T-helper 2 cell treated with Interferon-gamma antibody and Interleukin-4, amounts not matched to agents 100 ng/mL and 5 ng/mL, for 36 hours (primary cell): ENCODE results near the gene KCNMB4. TPM values are rescaled to one million over a fixed set of nuclear protein-coding genes. Genes with fewer than 3 reads are reported as not detected.
"Not testable (repeated sequence)": the region's sequence is repeated elsewhere in the genome, so short reads cannot be mapped to it uniquely, and the experiment has no call there.

Experiments used
- intact Hi-C: fragments of 100-400 bp; cut with micrococcal nuclease; formaldehyde crosslinking; loops from one replicate; pipeline ENCODE4 v1.15.1; 2023
- total RNA-seq: library from RNA; stranded (reverse); gene quantifications from 2 replicates; pipeline ENCODE4 v1.2.3, GENCODE V29; 2022

The KCNMB4 gene
- total RNA-seq, 1 donor from 2014 or later = 0.25 TPM

DNA sequence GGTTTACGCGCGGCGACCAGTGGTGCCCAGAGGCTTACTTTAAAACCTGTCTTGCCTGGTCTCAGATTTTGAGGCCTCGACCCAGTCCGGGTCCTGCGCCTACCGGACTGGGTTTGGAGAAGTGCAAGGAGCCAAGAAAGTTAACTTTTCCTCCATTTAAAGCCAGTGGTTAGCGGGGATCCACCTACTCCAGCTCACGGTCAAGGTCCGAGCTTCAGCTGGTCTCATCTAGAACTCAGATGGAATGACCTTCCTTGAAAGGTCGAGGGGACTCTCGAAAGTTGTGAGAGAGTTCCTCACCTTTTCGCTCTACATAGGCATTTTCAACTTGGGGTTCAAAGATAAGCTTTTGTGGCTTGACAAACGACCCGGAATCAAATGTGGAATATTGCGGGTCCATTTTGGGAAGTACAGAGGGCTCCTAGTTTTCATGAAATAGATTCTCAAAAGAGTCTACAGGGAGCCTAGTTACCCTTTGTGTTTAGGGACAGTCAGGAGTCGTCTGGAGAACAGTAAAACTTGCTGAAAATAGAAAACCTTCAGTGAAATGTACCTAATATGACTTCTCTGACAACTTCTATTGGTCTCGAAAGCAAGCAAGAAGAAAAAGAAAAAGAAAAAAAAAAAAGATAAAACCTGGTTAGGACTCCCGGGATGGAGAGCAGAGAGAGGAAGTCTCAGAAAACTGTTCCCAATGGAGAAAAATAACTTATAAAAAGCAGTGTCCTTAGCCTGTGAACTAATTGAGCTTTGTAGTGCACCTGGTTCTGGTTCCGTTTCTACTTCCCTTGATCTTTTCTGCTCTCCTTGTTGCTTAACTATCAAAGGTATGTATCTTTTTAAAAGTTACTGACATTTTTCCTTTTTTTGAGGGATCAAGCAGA is 1.4 kb downstream of the KCNMB4 start:
- intact Hi-C loops = loop anchor here (2.0 to 10.0 kb wide), 3 partner anchors 40 to 1477 kb away; partner anchors contain the start of gene RAB3IP

DNA sequence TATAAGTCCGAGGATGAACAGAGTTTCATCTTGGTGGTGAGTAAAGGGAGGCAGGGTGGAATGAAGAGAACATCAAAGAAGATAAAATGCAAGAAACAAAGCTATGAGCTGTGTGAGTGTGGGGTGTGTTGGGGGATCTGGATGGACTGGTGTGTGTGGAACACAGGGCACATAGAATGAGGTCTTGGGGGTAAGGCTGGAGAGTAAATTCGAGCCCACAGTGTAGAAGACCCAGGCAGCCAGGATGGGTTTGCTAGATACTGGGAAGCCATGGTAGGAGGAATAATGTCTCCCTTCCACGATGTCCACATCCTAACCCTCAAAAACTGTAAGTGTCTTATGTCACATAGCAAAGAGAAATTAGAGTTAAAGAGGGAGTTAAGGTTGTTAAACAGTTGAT is 6.8 kb downstream of the KCNMB4 start:
- intact Hi-C loops = no loop called here

DNA sequence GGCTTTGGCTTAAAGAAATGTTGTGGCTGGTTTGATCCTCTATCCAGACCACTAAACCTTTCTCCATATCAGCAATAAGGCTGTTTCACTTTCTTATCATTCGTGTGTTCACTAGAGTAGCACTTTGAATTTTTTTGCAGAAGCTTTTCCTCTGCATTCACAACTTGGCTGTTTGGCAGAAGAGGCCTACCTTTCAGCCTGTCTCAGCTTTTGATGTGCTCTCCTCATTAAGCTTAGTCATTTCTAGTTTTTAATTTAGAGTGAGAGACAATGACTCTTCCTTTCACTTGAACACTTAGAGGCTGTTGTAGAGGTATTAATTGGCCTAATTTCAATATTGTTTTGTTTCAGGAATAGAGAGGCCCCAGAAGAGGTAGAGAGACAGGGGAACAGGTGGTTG is 13.8 kb downstream of the KCNMB4 start:
- intact Hi-C loops = no loop called here

DNA sequence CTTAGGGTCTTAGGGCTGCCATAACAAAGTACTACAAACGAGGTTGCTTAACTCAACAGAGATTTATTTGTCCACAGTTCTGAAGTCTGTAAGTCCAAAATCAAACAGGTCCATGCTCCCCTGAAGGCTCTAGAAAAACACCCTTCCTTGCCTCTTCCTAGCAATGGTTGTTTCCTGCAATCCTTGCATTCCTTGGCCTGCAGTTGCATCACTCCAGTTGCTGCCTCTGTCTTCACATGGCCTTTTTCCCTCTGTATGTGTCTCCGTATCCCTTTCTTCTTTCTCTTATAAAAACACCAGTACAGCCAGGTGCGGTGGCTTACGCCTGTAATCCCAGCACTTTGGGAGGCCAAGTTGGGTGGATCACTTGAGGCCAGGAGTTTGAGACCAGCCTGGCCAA is 17.4 kb downstream of the KCNMB4 start:
- intact Hi-C loops = no loop called here

DNA sequence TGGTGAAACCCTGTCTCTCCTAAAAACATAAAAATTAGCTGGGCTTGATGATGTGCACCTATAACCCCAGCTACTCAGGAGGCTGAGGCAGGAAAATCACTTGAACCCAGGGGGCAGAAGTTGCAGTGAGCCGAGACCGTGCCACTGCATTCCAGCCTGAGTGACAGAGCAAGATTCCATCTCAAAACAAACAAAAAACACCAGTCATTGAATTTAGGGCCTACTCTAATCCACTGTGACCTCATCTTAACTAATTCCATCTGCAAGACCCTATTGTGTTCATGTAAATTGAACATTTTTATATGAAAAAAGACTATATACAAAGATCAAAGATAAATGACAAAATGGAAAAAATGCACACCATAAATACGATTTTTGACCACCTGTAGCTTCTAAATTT is 17.8 kb downstream of the KCNMB4 start:
- intact Hi-C loops = no loop called here

DNA sequence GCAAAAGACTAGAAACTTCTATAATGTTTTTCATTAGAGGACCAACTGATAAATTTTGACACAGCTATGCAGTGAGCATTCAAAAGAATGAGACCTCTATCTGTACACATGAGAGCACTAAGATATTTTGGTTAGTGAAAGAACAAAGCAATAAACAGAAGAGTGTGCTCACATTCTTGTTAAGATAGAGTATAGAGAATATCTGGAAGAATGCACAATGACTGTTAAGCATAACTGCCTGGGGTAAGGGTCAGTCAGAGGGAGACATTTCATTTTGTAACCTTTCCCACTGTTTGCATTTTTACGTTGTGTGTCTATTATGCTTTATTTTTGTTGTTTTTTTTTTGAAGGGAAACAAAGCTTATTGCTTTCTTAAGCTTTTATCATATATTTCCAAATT is 20.7 kb downstream of the KCNMB4 start:
- intact Hi-C loops = no loop called here

DNA sequence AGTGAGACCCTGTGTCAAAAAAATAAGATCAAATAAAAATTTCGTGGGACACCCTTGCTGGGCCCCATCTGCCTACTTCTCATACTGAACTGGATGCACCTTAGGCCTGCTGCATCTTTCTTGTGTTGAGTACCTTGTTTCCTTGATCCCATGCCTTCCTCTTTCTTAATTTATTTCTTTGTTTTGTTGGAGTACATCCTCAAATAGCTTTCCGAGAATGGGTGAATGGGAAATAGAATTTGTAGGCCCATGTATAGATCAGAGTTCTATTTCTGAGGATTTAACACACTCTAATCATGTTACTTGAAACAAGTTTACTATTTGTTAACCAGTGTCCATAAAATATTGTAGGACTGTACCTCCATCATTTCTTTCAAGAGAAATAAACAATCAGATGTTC is 23.6 kb downstream of the KCNMB4 start:
- intact Hi-C loops = no loop called here

DNA sequence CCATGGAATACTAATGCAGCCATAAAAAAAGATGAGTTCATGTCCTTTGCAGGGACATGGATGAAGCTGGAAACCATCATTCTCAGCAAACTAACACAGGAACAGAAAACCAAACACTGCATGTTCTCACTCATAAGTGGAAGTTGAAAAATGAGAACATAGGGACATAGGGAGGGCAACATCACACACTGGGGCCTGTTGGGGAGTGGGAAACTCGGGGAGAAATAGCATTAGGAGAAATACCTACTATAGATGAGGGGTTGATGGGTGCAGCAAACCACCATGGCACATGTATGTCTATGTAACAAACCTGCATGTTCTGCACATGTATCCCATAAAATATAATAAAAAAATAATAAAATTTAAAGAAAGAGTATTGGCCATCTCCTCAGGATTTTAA is 26.5 kb downstream of the KCNMB4 start:
- intact Hi-C loops = not testable (repeated sequence)

DNA sequence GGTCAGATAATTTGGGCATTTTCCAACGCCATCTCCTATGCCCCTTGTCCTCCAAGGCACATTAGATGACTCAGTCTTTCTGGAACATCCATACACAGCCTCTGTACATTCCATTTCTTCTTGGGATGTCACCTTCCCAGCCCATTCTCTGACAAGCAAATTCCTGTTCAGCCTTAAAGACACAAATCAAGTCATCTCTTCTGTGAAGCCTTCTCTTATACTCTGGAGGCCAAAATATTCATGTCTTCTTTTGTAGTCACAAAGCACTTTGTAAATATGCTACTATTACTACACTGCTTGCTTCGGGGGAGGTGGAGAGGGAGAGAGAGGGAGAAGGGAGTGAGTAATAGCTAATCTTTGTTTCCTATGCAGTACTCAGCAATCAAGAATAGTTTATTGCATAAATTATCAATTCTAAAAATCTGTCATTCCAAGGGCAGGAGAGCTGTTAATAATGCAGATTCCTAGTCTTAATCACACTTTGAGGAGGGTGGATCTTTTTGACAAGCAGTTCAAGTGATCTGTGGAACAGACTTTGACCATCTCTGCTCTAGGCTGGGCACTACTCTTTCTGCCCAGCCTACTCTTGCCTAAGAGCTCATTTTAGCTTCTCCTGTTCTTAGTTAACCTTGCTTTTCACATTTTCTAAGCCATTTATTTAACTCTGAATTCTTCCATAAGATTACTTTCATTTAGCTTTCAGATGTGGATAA is 27.9 kb downstream of the KCNMB4 start:
- intact Hi-C loops = no loop called here

DNA sequence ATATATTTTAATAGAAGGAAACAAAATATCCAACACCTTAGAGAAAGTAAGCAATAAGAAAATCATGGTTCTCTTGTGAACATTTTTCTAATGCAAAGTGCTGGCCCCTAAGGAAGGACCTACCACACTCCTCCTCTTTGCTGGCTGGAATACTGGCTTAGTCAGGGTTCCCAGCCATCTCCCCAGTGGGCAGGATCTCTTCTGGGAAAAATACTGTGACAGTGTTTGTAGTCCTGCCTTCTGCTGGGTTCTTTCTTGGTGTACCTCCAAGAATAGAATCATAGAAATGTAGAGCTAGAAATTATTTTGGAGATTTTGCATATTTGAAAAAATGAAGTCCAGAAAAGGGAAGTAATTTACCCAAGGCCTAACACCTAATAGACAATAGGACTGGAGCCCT is 31.9 kb downstream of the KCNMB4 start:
- intact Hi-C loops = no loop called here

DNA sequence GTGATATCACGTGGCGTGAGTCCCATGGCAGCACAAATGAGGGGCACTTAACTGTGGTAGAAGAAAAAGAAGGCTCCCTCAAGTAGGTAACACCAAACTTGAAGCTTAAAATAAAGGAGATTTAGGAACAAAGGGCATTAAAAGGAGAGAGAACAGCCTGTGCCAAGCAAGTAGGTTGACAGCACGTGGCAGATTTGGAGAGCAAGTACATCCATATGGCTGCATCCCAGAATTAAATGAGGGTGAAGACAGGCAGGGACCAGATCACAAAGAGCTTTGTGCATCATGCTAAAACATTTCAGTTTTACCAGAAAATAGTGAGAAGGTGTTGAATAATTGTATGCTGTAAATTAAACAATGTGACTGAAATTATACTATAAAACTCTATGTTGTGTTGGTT is 32.8 kb downstream of the KCNMB4 start:
- intact Hi-C loops = no loop called here

DNA sequence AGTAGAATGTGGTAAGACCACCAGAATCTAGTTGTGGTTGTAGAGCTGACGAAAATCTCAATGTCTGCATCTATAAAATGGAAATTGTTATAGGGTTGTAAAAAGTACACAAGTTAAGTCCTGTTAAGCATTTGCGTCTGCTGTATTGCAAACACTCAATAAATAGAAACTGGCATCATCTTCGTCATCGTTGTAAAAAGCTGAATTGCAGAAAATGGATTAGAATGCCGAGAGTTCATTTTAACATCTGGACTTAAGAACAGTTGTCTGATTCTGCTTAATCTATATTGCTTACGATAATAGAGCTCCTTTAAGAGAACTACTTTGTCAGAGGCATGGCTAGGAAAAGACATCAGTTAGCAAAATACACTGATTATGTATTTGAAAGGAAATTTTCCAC is 33.2 kb downstream of the KCNMB4 start:
- intact Hi-C loops = no loop called here

DNA sequence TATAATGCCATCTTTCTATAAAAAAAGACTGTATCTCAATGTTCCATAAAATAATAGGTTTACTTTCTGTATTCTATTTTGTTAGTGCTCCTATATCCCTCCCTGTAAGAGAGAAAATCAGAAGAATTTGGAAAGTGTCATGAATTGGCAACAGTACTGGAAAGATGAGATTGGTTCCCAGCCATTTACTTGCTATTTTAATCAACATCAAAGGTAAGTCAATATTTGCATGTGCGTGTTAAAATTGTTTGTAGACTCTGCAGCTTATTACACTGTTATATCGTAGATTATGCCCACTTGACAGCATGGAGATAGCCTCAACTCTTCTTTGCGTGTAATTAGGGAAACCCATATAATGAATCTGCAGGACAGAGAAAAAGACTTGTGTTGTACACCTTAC is 34.0 kb downstream of the KCNMB4 start:
- intact Hi-C loops = no loop called here

DNA sequence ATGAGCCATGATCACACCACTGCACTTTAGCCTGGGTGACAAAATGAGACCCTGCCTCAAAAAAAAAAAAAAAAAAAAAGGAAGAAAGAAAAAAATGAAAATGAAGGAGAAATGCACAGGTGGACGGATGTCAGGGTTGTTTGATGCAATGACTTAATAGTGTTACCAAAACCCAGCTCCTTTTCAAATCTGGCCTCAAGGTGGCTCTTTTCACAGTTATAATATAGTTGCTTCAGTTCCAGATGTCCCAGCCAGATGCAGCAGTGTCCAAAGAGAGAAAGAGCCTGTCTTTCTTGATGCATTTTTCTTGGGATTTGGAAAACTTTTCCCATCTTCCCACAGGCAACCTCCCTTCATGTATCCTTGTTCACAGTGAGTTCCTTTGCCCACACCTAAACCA is 36.5 kb downstream of the KCNMB4 start:
- intact Hi-C loops = no loop called here

DNA sequence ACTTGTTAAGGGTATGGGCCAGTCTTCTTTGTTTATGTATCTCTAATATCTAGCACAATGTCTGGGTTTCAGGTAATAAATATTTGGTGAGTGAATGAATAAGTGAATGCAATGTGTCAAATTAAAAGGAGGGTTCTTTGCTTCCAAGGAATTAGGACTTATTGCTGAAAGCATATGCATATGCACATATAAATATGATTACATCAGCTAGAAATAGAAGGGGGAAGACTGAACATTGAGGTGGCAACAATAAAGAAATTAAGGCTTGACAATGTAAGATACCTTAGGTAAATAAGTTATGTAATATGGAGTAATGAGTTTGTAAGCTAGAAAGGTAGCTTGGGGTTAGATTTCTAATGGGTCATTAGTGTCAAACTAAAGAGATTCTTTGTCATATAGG is 37.7 kb downstream of the KCNMB4 start:
- intact Hi-C loops = no loop called here

DNA sequence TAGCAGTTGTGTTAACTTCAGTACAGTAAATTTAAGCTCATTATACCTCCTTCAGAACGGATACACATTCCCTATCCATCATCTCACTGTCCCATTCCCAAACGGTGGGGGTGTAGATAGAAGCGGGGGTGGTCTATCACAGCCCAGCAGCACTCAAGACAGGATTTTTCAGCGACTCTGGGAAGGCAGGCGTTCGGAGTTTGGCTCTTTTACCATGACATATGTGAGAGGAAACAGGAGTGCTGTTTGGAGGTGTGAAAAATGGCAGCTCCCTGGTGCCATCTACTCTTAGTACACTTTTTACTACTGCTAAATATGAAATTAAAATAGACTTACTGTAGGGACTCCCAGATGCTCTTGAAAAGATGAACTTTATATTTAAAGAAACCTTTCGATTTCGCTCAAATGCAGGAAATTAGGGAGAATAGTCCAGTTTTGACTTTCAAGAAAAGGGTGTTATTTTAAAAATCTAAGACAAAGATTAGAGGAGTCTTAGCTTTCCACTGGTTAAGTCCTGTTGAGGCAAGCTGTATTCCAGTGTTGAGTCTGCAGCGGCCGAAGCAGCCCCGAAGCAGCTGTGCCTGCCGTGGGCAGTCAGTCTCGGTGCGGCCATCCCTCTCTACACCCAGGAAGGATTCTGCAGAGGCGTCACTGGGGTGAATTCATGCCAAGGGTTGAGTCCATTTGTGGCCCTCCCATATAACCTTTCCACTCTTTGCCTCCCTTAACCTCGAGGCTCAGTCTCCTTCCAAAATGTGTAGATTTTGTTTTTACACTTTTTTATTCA is 42.1 kb downstream of the KCNMB4 start:
- intact Hi-C loops = no loop called here

DNA sequence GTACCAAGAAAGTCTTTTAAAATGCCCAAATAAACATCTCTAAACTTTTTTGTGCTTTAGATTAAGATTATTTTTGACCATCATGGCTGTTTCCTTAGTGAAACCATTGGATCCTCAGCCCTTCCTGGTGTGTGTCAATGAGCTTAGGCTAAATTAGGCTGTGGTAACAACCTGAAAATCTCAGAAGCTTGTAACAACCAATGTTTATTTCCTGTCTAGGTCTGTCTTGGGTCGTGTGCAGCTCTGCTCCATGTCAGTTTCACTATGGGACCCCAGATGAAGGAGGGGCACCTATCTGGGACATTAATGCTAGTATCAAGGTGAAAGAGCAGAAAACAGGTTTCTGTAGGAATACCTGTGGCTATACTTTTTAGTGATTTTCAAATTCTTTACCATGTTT is 49.9 kb downstream of the KCNMB4 start:
- intact Hi-C loops = no loop called here

DNA sequence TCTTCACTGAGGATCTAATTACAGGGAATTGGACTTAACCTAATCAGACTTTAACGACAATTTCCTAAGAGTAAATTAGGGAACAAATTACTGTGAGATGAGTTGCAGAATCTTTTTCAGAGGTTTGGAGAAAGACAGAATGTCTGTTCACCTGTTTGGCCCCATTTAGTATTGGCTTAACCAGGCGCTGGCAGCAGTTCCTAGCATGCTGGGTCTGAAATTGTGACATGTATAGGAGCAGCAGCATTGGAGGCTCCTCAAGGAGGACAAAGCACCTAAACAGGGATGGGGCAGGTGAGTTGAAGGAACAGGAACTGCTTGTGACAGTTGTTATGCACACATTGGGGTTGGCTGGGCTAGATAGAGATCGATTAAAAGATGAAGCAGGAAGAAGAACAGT is 51.0 kb downstream of the KCNMB4 start:
- intact Hi-C loops = no loop called here

DNA sequence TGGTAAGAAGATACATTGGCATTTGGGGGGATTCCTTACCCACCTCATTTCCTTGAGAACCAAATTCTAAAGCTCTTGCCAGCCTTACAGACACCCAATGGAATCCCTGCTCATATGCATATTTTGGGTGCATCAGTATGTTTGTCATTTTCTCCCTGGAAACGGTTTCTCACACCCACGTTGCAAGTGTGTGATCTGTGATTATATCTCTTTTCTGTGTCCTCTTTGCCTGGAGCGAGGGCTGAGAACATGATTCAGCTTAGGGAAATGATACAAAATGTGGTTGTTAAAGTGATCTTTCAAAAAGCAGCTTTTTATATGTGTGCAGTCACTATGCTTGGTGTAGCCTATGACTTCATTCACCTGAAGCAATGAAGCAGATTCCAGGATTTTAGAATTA is 52.0 kb downstream of the KCNMB4 start:
- intact Hi-C loops = no loop called here

DNA sequence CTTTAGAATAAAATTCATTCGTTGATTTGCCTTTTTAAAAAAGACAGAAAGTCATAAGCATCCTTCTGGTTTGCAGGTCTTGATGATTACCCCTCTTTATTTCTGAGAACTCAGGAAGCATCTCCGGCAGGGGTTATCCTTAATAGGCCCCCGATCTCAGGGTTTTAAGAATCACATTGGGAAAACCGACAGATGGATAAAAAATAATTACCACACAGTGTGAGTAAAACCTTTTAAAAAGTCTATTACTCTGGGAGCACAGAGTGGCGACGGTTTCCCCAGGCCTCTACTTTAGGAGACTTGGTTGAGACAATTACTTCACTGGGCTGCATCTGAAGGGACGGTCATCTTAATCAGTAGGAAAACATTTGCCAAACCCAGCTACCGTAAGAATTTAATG is 56.5 kb downstream of the KCNMB4 start:
- intact Hi-C loops = no loop called here

DNA sequence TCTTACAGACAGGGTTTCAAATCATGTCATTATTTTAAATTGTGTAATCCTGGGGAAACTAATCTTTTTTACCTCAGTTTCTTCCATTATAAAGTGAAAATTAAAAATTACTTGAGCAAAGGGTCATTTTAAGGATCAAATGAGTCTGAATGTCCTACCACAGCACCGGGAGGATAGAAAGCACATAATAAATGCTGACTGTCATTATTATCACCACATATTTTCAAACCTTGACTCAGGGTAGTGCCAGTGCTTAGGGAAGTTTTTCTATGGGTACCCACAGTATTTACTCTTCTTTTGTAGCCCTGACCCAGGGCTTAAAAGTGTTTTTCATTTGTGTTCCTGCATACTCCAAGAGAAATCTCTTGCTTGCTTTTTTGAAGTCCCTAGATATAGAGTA is 60.5 kb downstream of the KCNMB4 start:
- intact Hi-C loops = no loop called here

DNA sequence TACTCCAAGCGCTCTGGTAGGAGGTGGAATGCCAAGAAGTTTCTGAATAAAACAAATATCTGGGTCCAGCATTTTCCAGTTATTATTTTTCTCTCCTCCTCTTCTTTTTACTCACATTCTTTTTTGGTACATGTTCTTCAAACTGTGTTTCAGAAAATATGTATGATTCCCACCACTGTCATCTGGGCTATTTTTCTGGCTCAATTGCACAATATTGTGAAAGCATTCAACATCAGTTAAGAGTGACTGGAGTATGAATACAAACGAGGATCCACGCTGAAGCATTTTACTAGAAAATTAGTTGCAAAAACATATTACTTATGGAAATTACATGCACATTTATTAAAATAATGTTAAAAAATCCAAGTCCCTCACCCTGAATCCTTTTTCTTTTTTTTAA is 61.5 kb downstream of the KCNMB4 start:
- intact Hi-C loops = no loop called here
